HG02981 (cell line): ENCODE results near the gene LYST.
A peak's percentile ranks its signal among the peaks of the same experiment; 100 is the strongest.
"Not testable (repeated sequence)": the region's sequence is repeated elsewhere in the genome, so short reads cannot be mapped to it uniquely, and the experiment has no call there.

Source experiments
- ATAC-seq: cut with Tn5 transposase; IDR thresholded peaks from one replicate; pipeline ENCODE4 v1.9.1; 2021; ENCODE audit warnings: mild to moderate bottlenecking, moderate library complexity; ENCODE audit not compliant: unreplicated experiment

Gene LYST

GRCh38 chr1:235663628-235664027 is 203.1 kb downstream of the LYST start:
- ATAC-seq, result no peak

- no peak for ATAC-seq
These were observed 205.1 kb downstream of the LYST start for GRCh38 chr1:235661568-235661967.

DNA sequence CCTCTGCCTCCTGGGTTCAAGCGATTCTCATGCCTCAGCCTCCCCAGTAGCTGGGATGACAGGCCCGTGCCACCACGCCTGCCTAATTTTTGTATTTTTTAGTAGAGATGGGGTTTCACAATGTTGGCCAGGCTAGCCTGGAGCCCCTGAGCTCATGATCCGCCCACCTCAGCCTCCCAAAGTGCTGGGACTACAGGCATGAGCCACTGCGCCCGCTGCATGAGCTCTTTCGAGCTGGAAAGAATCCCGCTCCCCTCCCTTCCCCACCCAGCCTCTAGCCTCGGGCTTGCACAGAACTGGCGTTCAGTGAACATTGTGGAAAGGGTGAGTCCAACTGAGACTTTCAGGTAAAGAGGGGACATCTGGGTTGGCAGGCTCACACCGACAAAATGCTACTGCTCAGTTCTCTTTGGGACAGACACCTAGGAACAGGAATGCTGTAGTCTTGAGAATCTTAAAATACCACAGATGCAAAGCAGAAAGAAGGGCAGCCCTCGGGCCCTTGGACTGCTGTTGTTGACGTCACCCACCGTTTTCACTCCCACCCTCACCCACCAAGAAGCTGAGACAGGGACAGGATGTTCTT is 207.4 kb downstream of the LYST start:
- ATAC-seq, result no peak

DNA sequence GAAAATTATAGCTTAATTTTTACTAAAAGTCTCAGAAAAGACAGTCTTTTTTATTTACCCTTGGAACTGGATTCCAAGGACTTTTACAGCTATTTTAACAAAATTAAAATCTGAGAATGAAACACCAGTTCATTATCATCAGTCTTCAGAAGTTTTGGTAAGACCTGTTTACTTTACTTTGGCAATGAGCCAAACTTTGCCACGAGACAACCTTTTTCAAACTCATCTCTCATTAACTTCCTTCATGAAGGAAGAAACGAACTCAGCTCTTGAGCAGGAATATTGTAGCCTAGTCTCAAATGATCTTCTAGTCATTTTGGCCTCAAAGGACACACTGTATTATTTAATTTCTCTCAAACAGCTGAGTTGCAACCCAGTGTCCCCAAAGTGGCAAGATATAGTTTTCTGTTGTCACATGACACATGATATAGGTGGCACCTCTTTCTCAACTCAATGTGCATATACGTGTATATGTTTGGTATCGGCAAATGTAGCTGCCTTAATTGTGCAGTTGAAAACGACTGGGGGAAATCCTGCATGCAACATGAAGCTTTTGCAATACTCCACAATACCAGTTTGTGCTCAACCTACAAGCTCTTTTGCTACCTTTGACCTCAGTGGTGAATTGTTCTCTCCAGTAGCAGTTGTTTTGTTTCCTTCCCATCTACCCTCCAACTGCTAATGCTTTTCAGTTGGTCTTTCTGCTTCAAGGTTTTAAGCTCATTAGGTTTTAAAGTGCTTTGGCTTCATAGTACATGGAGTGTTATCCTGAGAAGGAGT is 208.8 kb downstream of the LYST start:
- no peak for ATAC-seq

DNA sequence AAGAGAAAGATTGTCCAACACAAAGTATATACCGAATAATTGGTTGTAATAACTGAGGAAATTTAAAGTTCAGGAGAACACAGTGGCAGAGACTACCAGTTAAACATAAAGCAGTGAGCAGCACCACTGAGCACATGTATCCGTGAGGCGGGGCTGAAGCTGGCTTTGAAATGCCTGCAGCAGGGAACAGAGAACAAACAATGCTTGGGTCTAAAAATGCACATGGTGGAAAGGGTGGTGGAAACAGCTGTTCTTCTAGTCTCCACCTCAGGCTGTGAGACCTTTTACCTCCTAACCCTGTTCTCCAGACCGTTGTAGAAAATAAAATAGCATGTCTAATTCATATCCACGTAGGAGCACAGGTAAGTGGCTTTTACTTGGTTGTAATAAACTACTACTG is 209.4 kb downstream of the LYST start:
- no peak for ATAC-seq

DNA sequence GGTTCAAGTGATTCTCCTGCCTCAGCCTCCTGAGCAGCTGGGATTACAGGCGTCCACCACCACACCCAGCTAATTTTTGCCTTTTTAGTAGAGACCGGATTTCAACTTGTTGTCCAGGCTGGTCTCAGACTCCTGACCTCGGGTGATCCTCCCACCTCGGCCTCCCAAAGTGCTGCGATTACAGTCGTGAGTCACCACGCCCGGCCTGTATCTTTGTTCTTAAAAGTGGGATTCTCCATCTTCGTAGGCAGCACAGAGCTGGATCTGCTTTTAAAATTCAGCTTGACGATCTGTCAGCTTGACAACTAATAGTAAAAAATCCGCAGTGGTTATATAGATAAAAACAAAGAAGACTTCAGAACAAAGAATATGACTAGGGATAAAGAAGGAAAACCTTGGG is 214.3 kb downstream of the LYST start:
- no peak for ATAC-seq

- no peak for ATAC-seq
These were observed 215.4 kb downstream of the LYST start for GRCh38 chr1:235651170-235651806.

DNA sequence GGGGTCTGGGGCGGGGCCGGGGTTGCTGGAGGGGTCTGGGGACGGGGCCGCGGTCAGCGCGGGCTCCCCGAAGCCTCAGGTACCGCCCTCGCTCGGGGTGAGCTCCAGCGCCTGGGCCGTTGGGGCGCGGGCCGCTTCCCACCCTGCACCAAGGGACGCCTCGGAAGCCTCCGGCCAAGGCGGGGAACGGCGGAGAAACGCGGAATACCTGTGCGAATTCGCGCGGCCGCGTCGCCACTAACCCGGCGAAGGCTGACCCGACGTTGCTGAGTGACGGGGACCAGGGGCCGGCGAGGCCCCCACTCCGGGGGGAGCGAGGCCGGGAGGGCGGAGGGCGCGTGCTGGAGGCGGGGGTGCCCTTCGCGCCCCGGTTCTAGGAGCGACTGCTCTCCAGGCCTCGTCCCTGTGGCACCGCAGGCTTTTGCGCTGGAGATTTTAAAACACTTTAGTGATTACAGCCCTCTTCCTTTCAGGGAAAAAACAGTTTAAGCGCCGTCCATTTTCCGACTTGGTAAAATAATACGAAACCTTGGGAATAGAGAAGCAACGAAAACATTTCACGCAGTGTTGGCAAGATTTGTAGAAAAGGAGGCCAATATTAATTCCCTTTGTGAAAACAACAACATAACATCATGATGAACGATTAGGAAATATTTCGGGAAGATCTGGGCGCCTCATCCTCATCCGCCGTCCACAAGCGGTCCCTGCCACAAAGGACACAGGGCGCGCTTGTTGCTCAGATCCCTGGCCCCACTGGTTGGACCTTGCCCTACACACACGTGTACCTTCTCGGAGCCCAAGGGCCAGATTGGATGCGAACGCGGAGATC is 216.2 kb downstream of the LYST start:
- ATAC-seq, result no peak

GRCh38 chr1:235649368-235650163 is 217.1 kb downstream of the LYST start, which contains the start of gene GNG4:
Gene GNG4 (minus strand): TSS chr1:235649784. CDS start chr1:235583838, 65,946 bp downstream.
- ATAC-seq, result peak; percentile 52

DNA sequence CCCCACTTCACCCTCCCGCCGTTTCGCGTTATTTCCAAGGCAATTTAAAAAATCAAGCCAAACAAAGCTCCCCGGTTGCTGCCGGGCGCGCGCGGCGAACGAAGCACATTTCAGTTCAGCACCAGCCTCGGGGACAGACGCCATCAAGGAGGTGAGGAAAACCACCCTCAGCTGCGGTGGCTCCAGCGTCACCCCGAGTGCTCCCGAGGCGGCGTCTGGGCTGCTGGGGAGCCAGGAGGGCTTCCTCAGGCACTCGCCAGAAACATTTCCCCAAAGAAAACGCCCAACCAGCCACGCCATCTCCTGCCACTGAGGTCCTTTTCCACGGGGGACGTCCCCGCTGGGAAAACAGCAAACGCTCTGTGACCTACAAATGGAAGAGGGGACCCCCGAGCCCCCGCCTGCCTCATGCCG is 217.7 kb downstream of the LYST start:
- ATAC-seq, result no peak

DNA sequence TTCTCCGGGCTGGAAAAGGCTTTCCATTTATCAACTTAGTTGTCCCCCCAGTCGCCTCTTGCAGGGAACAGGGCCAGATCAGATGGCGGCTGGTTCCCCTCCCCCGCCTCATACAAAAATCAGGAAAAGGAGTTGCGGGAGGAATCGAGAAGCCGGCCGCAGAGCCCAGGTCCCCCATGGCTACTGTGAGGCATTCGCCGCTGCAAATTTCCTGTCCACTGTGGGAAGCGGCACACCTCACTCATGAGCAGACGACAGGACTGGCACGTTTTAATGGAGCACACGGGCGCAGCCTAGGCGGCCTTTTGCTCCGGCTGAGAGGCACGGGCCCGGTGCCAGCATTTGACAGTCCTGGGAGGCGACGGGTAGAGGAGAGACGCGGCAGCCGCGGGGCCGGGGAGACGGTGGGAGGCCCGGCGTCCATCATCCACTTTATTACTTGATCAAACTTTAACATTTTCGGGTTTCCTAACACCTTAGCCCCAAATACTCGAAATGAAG is 218.2 kb downstream of the LYST start:
- ATAC-seq, result no peak

DNA sequence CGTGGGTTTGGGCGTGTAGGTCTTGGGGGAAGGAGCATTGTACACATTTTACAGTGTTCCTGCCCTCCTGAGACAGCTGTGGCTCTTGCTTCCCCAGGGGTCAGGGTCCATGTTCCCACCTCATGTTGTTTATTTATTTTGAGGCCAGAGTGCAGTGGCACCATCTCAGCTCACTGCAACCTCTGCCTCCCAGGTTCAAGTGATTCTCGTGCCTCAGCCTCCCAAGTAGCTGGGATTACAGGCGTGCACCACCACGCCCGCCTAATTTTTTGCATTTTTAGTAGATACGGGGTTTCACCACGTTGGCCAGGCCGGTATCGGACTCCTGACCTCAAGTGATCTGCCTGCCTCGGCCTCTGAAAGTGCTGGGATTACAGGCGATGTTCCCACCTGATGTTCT is 219.2 kb downstream of the LYST start:
- ATAC-seq, result not testable (repeated sequence)

DNA sequence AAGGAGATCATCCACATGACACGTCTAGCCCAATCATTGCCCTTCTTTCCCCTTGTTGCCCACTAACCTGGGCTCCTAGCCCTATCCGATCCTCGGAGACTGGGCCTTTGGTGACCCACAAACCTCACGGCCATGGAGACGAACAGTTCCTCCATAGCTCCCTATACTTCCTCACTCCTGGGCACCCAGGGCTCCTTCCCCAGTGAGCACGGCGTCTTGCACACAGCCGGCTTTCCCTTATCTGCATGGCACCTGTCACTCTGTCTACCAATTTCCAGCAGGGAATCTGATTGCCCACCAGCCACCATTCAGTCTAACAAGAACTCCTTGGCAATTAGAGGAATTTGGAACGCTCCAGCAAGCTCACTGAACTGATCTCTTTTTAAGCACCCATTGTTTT is 220.2 kb downstream of the LYST start:
- ATAC-seq, result no peak

DNA sequence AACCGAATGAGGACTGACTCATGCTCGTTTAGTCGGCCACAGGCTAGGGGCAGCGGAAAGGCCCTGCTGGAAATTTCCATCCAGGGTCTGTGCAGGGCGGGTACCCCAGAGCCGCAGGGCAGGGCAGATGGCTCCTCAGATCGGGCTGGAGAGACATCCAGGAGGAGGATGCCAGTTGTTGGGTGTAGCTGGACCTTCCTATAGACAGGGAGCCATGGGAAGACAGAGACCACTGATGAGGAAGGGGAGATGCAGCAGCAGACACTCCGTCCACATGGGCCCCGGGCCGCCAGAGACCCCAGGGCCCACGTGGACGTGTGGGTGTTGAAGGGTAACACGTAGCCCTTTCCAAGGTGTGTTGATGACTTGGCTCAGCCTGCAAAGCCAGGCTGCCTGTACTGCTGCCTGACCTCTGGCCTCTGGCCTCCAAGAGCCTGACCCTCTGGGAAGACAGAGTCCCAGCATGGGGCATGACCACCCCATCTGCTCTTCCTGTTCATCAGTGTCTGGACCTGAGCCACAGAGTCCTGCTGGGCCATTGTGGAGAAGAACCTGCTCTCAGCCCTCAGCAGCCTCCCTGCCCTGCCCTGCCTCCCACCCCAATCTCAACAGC is 221.9 kb downstream of the LYST start:
- ATAC-seq, result no peak

- ATAC-seq, result no peak
These were observed 222.6 kb downstream of the LYST start for GRCh38 chr1:235643837-235644692.

DNA sequence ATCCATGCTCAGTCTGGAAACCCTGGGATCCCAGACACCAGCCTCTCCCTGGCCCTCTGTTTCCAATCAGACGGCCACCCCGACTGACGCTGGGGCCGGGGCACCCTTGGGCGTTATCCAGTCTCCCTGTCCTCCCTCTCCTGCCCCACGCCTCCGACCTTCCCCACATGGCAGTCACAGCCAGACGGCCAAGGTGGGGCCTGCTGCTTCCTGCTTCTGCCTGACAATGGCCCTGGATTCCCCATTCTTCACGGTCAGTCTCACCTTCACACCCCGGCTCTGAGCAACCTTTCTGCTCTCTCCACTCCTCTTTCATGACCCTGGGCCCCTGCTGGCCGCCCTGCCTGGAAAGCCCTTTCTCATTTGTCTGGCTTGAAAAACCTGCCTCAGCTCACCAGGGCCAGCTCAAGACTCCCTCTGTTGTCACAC is 223.7 kb downstream of the LYST start:
- no peak for ATAC-seq

GRCh38 chr1:235642011-235642942 is 224.4 kb downstream of the LYST start:
- peak; percentile 65 for ATAC-seq

DNA sequence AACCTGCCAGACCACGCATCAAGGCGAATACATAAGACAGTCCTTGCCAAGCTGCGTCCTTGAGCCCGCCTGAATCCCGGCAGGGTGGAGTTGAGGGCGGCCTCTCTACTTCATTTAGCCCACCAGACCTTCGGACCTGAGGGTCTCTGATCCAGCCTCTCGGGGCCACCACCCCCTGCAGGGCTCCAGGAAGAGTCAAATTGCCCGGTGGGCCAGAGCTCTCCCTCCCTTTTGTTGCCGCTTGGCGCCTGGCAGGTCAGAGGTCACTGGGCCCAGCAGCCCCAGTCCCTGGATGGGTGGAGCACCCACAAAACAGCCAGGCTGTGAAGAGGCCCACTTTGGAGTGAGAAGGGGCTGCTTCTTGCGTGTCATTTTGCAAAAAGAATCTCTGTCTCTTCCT is 226.1 kb downstream of the LYST start:
- ATAC-seq, result no peak
